Measurements from ENCODE around the gene PPP1R3A.

DNA sequence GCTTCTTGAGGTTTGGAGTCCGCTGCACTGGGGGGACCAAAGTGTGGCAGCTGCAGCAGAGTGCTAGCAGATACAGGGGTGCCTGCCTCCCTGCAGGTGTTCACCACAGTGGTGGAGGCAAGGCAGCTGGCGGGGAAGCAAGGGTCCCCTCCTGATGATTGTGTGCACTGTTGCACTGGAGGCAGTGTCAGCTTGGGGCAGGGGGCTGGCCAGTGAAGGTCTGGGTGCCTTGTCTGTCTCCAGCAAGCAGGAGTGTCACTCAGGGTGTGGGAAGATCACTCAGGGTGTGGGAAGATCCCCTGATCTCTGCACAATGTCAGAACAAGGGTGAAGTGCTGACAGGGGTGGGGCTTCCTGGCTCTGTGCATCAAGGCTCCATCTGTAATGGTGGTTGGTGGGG is 36.3 kb upstream of the PPP1R3A start:
- TF ChIP-seq CTCF (conservative IDR thresholded peaks at IDR 0.05 in 1 of 2, IDR thresholded peaks at IDR 0.05 in 1 of 2; ENCODE audit: extremely low read depth in 1 of 2, insufficient read depth in 1 of 2, low read depth in 1 of 2, low read length in 2 of 2) (no peak), EZH2 (IDR thresholded peaks at IDR 0.05; ENCODE audit: borderline replicate concordance, low read length) (no peak)

Data from mammary epithelial cell (primary cell).